Dedifferentiated amniotic fluid mesenchymal stem cell (primary cell): ENCODE results near the gene ERGIC1.
A peak's percentile ranks its signal among the peaks of the same experiment; 100 is the strongest.

Source experiments
- DNase-seq: peaks from one replicate; pipeline ENCODE4 v3.0.0-alpha.2; 2016; ENCODE audit errors: extremely low spot score

Gene ERGIC1

DNA sequence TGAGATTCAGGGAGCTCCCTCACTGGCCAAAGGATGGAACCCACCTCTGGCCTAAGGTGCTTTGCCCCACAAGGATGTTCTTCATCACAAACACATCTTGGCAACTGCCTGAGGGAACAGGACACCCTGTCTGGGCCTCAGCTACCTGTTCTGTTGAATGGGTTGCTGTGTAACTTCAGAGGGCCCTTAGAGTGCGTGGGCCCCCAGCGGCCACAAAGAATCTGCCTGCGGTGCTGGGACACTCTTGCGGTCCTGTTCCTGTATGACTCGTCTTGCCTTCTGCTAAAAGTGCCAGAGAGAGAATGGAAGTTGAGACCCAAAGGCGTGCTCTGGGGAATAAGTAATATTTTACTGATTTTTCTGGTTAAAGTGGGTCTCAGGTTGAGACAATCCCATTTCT, 111.1 kb downstream of the ERGIC1 start:
- no peak for DNase-seq

GRCh38 chr5:172946146-172946545, 112.1 kb downstream of the ERGIC1 start:
- no peak for DNase-seq

GRCh38 chr5:172949426-172949825, 115.4 kb downstream of the ERGIC1 start:
- DNase-seq, result no peak

- no peak for DNase-seq
These were observed 116.3 kb downstream of the ERGIC1 start for GRCh38 chr5:172950176-172950965.

DNA sequence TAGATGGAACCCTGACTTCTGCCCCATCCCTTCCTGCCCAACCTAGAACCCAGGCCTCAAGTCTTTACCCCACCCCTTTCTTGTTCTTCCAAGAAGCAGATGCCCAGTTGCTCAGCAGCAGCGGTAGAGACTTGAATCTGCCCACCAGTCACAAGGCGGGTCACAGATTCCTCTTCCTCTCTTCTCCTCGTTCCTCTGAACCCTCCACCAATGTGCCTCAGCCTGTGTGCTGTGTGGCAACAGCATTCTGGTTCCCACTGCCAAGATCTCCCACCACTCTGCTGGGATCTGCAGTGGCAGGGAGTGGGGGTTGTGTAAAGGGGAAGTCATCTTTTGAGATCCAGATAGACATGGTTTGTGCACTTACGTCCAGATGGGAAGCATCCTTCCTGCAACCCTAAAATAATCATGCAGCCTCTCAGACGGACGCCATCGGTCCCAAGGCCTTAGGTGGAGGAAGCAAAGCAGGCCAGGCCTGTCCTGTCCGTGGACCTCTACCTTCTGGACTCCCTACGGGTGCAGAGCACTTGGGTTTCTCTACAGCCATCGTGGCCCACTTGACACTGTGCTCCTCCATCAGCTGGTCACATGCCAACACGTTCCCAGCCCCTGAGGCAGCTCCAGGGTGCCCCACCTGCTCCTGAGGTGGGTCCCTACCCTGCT, 117.5 kb downstream of the ERGIC1 start:
- no peak for DNase-seq

- DNase-seq, result peak; percentile 73
These were observed 118.0 kb downstream of the ERGIC1 start for GRCh38 chr5:172952034-172952511.

GRCh38 chr5:172953776-172954675, 120.0 kb downstream of the ERGIC1 start:
- DNase-seq, result peak; percentile 60

DNA sequence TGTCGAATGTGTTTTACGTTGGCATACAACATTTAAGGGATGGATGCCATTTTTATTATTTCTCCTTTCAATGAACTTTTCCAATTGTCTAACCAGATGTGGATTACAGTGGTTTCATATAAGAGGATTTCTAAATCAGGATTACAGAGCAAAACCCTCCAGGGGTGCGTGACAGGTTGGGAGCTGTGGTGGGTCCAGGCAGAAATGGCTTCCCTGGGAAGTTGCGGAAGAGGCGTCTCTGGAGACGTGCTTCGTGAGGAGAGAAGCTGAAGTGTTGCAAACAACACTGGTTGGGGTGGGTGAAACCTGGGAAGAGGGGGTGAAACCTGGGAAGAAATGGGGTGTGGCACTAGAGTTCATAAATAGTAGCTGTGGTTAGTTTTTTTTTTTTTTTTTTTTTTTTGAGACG, 120.7 kb downstream of the ERGIC1 start:
- DNase-seq, result no peak

DNA sequence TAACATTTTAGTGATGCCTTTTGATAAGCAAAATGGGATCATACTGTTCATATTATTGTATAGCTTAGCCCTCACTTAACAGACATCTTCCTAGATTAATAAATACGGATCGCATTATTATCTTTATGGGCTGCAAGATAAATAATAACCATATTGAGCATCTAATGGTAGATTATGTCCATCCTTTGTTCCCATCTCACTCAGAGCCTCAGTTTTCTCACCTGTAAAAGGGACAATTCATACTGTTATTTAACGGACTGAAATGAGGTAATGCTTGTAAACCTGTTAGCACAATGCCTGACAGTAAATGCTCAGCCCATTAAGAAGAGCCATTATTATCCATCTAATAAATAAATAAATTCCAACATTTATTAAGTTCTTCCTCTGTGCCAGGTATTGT, 122.2 kb downstream of the ERGIC1 start:
- DNase-seq, result no peak

- DNase-seq, result no peak
These were observed 122.9 kb downstream of the ERGIC1 start for GRCh38 chr5:172956936-172957335.

DNA sequence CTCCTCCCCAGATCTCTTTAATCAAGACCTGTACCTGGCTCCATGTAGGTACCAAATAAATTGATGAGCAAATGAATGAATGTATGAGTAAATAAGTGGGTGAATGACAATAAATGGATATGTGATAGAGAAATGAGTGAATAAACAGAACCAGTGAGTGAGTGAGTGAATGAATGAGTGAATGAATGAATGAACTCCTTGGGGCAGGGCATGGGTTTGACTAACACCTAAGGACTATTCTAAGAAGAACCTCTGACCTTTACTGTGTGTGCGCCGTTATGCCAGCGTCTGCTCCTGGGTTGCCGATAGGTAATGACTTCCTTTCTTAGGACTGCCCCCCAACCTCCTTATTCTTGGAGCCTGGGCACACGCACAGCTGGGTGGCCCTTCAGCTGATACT, 123.4 kb downstream of the ERGIC1 start:
- no peak for DNase-seq

- DNase-seq, result no peak
These were observed 124.4 kb downstream of the ERGIC1 start for GRCh38 chr5:172958331-172959046.

DNA sequence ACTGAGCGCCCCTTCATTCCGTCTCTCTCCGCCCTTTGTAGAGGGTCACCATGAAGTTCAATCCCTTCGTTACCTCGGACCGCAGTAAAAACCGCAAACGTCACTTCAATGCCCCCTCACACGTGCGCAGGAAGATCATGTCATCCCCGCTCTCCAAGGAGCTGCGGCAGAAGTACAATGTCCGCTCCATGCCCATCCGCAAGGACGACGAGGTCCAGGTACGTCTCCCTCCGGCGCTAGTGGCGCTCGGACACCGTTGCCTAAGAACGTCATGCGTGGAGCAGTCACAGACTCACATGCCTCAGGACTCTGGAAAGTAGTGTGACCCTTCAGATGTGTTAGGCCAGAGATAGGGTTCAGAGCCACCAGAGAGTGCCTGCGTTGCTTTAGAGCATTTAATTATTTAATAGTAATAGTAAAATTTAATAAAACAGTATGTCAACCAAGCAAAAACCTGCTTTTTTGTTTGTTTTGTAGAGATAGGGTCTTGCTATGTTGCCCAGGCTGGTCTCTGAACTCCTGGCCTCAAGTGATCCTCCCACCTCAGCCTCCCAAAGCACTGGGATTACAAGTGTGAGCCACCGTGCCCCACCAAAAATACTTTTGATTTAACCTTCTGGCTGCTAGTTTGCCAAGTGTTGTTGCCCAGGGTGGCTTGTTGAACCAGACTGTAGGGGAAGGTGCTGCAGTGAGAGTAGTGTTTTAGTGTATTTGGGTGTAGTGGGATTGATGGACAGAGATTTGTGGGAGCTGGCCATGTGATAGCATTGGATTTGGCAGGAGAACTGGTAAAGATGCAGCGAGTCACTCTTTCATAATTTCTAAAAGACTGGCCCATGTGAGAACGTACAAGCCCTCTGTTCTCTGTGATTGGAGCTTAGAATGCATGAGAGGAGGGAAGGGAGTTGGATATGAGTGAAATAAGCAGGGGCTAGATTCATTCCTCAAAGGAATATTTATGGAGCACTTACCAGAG, 126.1 kb downstream of the ERGIC1 start:
- no peak for DNase-seq

DNA sequence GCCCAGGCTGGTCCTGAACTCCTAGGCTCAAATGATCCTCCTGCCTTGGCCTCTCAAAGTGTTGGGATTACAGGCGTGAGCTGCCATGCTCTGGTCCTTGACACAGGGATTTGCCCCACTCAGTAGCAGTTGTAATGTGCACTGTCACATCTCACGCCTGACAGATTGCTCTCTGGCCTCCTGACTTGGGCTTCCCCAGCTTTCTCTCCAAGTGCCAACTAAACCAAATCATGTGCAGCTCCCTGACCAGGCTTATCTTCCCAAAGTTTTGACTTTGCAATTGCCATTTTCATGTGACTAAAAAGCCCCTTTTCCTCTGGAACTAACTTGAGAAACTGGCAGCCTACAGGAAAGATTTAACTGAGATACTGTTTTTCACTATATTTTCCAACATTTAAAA, 135.9 kb downstream of the ERGIC1 start:
- DNase-seq, result no peak

- DNase-seq, result no peak
These were observed 137.4 kb downstream of the ERGIC1 start for GRCh38 chr5:172971482-172971881.

DNA sequence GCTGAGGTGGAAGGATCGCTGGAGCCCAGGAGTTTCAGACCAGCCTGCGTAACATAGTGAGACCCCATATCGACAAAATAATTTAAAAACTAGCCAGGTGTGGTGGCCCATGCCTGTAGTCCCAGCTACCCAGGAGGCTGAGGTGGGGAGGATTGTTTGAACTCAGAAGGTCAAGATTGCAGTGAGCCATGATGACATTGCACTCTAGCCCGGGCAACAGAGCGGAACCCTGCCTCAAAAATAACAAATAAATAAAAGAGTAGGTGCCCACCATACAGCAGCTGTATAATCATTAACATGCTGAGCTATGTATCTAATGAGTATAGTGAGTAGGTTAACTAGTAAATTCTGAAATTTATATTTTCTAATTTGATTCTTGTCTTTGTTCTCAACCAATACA, 138.5 kb downstream of the ERGIC1 start:
- DNase-seq, result no peak

- DNase-seq, result no peak
These were observed 139.3 kb downstream of the ERGIC1 start for GRCh38 chr5:172973127-172973916.

DNA sequence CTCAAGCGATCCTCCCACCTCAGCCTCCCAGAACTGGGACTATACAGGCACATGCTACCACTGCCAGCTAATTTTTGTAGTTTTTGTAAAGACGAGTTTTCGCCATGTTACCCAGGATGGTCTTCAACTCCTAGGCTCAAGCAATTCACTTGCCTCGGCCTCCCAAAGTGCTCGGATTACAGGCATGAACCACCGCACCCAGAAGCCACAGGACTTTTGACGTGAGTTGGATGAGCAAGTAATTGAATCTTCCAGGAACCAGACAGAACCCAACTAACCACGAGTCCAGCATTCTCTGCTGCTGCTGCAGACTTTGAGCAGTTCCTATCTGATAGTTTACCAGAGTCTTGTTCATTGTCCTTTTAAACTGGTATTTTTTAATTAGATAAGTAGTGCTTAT, 139.9 kb downstream of the ERGIC1 start:
- DNase-seq, result no peak

DNA sequence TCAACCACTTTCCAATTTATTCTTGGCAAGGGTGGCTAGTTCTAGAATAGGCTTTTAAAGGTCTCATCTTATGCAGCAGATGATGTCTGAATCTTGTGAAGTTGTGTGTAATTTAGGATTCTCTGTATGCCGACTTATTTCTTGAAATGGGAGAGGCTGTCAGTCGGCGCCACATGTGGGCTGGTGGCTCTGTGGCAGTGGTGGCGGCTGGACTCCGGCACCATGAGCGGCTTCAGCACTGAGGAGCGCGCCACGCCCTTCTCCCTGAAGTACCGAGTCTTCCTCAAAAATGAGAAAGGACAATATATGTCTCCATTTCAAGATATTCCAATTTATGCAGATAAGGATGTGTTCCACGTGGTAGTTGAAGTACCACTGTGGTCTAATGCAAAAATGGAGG, 141.2 kb downstream of the ERGIC1 start:
- DNase-seq, result no peak

- no peak for DNase-seq
These were observed 145.7 kb downstream of the ERGIC1 start for GRCh38 chr5:172979778-172980177.
